ENCODE measurements around the gene XIRP1. TPM values are rescaled to one million over a fixed set of nuclear protein-coding genes. Genes with fewer than 3 reads are reported as not detected.

XIRP1 gene
- total RNA-seq, 1 donor from 2014 or later, result 0.14 TPM

DNA sequence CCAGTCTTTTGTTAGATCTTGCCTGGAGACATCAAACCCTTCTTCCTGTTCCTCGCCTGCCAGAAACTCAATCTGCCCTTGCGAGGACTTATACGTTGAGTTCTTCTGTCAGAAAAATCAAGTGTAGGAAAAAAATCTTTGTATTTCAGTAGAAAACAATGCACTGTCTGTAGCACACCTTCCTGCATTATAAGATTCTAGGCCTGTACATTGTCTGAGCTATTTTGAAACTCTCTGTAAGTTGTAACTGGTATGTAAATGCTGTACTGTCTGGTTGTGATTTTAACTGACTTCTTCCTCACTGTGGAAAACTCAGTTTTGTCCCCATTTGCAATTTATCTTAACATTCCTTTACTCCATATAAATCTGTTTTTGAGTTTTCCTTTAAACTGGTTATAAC is 17.7 kb upstream of the XIRP1 start:
- intact Hi-C loops (cut with micrococcal nuclease), result no loop called here

DNA sequence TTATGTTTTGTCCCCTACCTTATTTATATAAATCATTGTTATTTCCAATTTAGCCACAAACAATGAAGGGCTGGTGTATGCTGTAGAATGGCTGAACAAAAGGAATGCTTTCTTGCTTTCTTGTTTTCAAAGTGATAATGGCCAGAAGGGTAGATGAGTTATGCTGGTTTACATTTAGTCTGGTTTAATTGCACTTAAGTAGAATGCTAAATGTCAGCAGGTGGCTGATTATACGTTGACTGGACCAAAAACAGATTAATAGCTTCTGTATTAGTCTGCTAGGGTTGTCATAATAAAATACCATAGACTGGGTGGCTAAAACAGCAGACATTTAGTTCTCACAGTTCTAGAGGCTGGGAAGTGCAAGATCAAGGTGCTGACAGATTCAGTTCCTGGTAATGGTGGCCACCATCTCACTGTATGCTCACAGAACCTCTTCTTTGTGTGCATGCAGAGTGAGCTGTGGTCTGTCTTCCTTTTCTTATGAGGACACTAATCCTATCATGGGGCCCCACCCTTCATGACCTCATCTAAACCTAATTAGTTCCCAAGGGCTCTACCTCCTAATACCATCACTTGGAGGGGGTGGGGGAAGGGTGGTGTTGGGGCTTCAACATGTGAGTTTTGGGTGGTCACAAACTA is 17.1 kb upstream of the XIRP1 start:
- intact Hi-C loops (cut with micrococcal nuclease), result loop anchor here (1.0 kb wide), 1 partner anchor 83 kb away; no protein-coding TSS in a partner anchor

DNA sequence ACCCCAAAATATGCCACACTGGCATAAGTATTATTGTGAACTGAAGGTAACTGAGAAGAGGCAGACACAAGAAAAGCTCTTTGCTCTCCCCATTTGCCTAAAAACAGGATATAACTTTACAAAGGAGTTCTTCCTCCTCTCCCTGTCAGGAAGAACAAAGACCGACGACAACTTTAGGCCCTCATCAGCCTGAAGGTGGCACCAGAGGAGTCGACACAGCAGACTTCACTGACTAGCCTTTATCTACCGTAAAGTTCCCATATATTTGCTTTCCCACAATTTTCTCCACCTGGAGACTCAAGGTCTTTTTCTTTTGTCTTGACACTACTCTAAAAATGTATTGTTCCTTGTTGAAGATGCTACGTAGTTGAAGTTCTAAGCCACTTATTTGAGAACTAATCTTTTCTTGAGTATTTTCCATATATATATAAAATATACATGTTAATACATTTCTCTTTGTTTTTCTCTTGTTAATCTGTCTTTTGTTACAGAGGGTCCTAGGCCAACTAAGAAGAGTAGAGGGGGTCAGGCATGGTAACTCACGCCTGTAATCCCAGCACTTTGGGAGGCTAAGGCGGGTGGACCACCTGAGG is 16.2 kb upstream of the XIRP1 start:
- intact Hi-C loops (cut with micrococcal nuclease), result loop anchor here (1.0 kb wide), 3 partner anchors 53 to 84 kb away; no protein-coding TSS in a partner anchor

DNA sequence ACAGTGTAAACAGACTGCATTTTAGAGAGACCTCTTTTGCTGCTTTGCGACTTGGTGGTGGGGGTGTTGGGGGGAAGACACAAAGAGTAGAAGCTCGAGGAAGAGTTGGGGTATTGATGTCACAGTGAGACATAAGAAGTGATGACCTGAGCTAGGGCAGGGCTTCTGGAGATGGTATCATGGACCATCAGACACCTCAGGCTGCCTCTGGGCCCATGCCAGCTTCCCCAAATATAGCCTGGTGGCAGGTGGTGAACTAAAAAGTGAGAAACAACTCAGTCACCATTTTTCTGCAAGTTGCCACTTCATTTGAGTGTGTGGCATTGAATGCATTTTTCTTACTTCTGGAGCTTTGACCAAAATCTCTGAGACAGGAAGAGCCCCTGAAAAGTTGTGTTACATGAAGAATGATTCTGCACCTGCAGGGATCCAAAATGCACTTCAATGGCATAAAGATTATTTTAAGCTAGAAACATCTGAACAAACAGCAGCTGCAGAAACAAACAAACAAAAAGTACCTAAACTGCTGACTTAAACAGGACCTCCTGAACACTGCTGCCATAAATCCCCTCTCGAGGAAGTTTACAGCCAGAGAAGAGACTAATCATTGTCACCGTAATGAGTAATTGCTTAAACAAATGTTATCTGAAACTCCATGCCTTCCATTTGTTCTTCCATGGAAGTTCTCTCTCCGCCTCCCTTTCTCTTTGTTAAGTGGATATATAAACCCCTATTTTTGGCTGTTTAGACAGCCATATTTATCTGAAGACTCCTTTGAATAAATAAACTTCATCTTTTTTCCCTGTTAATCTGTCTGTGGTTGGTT is 15.2 kb upstream of the XIRP1 start:
- intact Hi-C loops (cut with micrococcal nuclease), result loop anchor here (1.0 kb wide), 2 partner anchors 54 to 81 kb away; no protein-coding TSS in a partner anchor

DNA sequence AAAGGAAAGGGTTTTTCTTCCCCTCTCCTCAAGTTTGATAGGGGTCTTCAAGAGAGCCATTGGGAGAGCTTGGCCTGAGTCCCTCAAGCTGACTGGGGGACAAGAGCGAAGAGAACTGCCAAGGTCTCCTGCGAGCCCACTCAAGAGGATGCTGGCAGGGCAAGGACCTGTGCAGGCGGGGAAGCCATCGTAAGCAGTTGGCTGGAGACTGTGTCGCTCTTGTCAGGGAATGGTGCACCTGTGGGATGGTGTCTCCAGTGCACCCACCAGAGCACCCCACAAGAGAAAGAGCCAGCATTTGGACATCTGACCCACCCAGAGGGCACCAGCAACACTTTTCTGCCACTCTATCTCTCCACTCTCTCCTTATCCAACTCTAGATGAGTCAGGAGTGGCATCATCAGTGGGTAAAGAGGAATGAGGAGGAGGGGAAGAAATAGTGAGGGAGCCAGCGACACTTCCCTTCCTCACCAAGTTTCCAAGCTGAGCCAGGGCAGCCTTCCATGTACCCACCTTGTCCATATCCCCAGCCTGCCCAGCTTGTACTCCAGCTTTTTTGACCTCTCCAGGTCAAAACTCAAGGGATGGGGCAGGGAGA is 13.6 kb upstream of the XIRP1 start:
- intact Hi-C loops (cut with micrococcal nuclease), result no loop called here

DNA sequence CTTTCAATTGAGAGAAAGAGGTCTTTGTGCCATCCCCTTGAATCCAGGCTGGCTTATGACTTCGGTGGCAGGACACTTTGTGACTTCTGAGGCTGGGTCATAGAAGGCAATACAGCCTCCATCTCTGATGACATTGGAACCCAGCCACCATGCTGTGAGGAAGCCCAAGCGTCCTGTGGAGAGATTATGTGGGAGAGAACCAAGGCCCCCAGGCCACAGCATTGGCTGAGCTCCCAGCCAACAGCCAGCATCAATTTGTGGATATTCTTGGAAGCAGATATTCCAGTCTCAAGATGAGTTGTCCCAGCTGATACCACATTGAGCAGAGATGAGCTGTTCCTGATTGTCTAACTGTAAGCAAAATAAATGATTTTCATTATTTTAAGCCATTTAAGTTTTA is 12.7 kb upstream of the XIRP1 start:
- intact Hi-C loops (cut with micrococcal nuclease), result no loop called here

DNA sequence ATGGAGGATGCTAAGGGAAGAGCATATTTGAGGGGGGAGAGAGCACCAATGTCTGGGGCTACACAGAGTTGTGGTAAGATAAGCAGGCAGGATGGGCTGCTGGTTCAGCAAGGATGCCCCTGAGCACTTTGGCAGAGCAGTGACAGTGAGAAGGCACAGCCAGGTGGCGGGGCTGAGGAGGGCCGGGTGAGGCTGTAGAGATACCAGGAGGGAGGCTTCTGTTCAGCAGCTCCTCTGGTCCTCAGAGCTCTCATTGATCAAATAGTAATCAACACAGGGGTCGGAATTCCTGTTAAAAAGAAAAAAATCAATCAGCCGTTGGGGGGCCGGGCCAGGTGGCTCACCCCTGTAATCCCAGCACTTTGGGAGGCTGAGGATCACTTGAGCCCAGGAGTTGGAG is 11.5 kb upstream of the XIRP1 start:
- intact Hi-C loops (cut with micrococcal nuclease), result no loop called here

DNA sequence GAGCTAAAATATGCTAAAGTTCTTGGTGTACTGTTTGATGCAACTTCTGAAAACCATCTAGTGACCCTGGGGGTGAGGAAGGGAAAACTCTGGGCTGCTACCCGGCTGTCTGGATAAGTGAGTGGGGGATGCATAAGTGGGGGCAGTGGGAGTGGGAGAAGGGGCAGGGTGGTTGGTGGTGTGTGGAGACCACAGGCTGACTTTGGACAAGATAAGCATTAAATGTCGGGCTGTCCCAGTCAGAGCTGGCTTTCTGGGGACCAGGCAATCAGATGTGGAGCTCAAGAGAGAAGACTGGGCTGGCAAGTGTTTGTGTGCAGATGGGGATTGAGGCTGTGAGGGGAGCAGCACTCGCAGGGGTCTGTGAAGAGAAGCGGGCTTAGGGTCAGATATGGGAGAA is 11.0 kb upstream of the XIRP1 start:
- intact Hi-C loops (cut with micrococcal nuclease), result no loop called here

DNA sequence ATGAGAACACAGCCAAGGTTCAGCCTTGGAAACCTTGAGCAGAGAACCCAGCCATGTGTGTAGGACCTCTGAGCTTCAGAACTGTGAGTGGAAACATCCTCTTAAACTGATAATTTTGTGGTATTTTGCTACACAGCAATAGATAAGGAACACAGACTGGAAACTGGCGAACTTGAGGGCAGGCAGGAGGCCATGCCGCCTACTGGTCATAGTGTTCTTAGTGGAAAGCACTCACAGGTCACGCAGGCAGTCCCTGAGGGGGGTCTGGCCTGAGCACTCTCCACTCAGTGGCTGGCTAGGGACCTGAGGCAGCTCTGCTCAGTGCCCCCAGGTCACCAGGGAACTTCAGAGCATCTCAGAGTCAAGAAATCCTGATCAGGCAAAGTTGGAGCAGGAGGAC is 9.7 kb upstream of the XIRP1 start:
- intact Hi-C loops (cut with micrococcal nuclease), result no loop called here

DNA sequence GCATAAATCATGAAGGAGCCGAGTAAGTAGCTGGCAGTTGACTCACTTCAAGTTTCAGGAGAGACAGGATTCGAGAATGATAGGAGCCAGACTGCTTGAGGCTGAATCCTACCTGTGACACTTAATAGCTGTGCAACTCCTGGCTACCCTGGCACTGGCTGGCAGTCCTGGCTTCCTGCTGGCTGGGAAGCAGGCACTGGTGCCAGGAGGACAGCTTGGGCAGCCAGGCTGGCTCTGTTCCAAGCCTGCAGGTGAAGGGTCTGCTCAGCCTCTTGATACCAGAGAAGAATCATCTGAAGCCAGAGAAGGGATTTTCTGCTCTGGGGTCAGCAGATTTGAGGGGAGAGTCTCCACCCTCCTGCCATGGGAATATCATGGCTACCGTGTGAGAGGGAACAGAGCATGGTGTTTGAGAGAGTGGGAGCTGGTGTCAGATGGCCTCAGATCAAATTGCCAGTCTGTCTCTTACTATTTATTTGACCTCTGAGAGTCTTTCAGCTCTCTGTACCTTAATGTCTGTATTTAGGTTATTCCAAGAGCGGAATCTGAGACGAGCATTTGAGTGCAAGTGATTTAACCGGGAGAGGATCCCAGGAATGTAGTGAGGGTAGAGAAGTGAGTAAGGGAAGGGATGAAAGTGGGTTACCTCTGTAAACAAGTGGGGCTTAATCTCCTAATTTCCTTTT is 4.4 kb upstream of the XIRP1 start:
- intact Hi-C loops (cut with micrococcal nuclease), result no loop called here

DNA sequence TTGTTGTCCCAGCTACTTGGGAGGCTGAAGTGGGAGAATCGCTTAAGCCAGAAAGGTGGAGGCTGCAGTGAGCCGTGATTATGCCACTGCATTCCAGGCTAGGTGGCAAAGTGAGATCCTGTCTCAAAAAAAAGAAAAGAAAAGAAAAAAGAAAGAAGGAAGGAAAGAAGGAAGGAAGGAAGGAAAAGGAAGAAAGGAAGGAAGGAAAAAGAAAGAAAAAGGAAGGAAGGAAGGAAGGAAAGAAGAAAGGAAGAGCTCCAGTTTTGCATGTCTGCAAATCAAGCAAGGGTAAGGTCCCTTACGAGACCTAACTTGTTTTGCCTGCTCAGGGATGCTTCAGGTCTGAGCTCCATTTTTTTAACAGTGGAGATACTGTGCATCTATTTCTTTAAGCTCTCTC is 3.6 kb upstream of the XIRP1 start:
- intact Hi-C loops (cut with micrococcal nuclease), result no loop called here

DNA sequence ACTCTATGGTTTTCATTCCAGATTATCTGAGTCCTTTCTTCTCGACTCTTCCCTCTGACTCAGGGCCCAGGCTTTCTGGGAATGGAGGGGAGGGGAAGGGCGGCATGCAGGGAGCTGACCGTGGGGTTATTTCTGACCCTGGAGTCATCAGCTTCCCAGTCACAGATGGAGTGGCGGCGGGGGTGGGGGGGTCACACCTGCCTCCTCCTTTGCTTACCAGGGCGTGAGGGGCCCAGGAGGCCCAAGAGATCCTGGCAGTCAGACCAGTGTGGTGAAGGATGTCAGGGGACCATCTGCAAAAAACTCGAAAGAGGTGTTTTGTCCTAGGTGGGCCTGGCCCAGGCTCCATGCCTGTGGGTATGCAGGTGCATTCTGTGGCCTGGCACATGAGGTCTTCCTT is 996 bp upstream of the XIRP1 start:
- intact Hi-C loops (cut with micrococcal nuclease), result no loop called here

DNA sequence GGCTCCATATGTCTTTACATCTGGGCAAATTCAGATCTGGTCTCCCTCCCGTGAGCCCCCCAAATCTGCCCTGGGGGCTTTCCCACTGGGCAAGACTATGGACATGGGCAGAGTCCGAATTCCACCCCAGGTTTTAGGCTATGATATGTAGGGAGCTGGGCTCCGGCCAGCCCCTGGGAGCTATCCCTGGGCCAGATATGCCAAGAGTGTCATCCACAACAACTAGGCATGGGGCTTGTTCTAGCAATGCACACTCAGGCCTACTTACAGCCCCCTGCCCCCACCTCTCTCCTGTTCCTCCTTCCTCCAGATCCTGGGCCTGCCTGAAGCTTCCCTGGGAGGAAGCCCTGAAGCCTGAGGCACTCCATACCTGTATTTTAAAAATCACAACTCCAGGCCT is 622 bp downstream of the XIRP1 start:
- intact Hi-C loops (cut with micrococcal nuclease), result no loop called here

DNA sequence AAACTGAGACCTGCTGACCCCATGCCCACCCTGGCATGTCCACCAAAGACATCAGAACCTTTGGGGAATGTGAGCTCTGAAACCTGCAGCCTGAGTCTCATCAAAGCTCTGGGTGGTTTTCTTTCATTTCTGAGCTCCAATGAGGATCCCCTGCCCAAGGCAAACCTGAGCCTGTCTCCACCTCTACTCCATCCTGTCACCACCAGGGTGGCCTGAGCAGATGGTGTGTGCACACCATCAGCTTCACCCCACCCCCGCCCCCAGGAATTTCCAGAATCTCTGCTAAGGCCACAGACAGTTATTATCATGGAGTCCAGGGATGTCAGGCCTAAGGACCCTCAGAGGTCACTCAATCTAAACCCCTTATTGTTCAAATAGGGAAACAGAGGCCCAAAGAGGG is 1.3 kb downstream of the XIRP1 start:
- intact Hi-C loops (cut with micrococcal nuclease), result no loop called here

DNA sequence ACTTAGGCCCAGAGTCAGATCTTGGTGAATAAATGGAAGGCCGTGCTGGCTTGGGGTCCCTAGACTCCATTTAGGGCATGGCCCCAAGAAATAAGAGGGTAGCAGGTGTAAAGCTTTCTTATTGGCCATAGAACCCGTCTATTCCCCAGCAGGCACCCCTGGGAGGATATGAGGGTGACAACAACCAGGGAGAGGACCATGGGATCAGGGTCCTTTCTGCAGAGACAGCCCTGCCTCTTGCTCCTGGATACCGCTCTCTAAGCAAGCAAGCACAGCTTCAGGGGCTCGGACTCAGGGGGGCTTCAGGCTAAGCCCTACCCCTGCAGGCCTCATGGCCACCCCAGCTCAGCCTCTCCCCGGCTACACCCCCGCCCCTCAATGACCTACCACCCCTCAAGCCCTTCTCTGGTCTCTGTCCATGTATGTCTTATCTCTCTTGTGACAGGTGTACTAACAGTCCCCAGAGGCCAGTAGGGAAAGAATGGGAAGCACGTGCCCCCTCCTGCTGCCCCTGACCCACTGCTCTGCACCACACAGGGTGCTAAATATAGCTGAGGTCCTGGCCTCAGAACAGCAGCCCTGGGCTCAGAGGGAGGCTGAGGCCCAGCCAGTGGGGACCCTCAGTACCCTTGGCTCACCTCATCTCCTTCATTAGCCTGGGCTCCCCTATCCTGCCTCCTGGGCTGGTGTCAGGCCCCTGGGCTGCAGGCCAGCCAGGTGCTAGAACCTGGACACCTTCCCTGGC is 1.9 kb downstream of the XIRP1 start:
- intact Hi-C loops (cut with micrococcal nuclease), result loop anchor here (1.0 kb wide), 1 partner anchor 188 kb away; no protein-coding TSS in a partner anchor

DNA sequence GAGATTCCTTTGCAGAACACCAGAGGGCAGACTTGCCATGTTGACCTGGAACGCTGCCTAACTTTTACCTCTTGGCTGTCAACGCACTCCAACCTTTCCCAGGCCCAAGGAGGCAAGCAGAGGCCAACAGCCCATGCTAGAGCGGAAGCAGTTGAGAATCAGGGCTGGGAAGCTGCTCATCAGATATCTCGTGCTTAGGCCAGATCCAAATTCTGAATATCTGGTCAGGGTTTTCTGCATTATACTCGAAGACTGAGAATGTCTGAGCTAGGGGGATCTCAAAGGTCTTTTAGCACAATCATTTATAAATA is 2.5 kb downstream of the XIRP1 start:
- intact Hi-C loops (cut with micrococcal nuclease), result loop anchor here (1.0 kb wide), 3 partner anchors 71 to 188 kb away; no protein-coding TSS in a partner anchor

DNA sequence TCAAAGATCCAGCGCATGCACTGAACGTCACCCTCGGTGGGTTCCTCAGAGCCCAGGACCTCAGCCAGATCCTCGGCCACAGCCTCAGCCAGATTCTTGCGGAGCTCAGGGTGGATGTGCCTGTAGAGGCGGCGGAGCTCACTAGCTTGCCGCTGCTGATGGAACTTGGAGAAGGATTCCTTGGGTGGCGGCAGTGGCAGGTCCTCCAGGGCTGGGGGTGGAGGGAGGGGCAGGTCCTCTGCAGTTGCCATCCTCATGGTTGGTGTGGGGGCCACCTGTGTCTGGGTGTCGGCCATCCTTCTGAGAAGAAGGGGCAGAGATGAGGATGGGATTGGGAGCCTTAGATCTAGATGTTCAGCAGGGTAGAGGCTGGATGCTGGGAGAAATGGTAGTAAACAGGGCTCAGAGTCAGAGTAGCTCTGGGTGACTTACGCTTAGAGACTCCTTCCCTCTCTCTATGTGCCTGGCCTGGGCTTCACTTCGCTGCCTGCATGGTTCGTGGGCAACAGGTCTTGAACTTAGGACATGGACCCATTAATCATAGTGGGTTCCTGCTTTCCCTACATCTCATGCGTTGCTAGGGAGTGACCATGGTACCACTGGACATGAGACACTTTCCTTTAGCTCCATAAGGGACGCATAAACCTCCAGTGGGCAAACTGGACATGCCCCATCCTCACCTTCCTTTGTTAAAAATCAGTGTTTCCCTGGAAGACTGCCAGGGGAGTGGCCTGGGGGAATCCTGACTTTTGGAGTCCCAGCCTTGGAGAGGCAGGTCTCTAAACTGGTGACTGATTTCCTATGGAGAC is 3.0 kb downstream of the XIRP1 start:
- intact Hi-C loops (cut with micrococcal nuclease), result loop anchor here (1.0 kb wide), 2 partner anchors 72 to 99 kb away; no protein-coding TSS in a partner anchor

DNA sequence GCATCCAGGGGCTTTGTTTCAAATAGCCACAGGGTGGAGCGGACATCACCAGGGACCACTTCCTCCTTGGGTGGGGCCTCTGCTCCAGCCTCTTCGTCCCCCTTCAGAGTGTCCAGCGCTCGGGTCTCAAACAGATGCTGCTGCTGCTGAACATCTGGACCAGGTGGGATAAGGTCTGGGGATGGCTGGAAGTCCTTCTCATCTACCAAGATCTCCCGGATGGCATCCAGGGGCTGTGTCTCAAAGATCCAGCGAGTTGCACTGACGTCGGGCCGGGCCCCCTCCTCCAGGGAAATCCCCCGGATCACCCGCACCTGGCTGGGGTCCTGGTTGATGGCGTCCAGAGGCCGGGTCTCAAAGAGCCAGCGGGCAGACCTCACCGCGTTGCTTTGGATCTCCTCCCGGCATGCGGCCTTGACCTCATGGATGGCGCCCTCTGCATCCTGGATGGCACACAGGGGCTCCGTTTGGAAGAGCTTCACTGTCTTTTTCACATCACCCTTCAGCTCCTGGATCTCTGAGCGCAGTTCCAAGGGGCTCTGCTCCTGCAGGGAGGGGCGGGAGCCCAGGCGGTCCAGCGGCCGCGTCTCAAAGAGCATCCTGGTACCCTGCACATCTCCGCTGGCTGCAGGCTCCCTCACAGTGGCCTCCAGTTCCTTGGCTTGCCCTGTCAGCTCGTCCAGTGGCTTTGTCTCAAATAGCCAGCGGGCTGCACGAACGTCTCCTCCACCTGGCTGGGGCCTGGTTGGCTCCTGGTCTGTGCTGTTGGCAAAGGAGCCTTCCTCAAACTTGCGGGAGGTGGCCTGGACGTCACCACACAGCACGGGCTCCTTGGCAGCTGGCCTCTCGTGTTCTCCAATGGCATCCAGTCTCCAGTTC is 3.9 kb downstream of the XIRP1 start:
- intact Hi-C loops (cut with micrococcal nuclease), result loop anchor here (1.0 kb wide), 2 partner anchors 73 to 100 kb away; no protein-coding TSS in a partner anchor

All from T-helper 2 cell treated with Interferon-gamma antibody and Interleukin-4, amounts not matched to agents 100 ng/mL and 5 ng/mL, for 36 hours (primary cell).